Activated T-helper 17 cell treated with anti-CD3 and anti-CD28 coated beads, Interleukin-2, amount 50 U/mL, for 72 hours (primary cell): ENCODE results near the gene RBMXL2. TPM values are rescaled to one million over a fixed set of nuclear protein-coding genes. Genes with fewer than 3 reads are reported as not detected.

Experiments used
- ATAC-seq: fragments of 150-1000 bp; cut with Tn5 transposase; replicated peaks from 2 replicates; pipeline ENCODE4 v1.10.0; 2021; ENCODE audit warnings: mild to moderate bottlenecking, moderate library complexity
- H3K27ac Mint-ChIP-seq: one replicate; pipeline ENCODE4 v1.8.0; 2022; ENCODE audit warnings: mixed read lengths
- H3K27me3 Mint-ChIP-seq: one replicate; pipeline ENCODE4 v1.8.0; 2022; ENCODE audit warnings: mixed read lengths
- H3K36me3 Mint-ChIP-seq: one replicate; pipeline ENCODE4 v1.8.0; 2022; ENCODE audit warnings: low read depth, mild to moderate bottlenecking, mixed read lengths
- H3K4me1 Mint-ChIP-seq: one replicate; pipeline ENCODE4 v1.8.0; 2022; ENCODE audit warnings: mixed read lengths
- H3K4me3 Mint-ChIP-seq: one replicate; pipeline ENCODE4 v1.8.0; 2022; ENCODE audit warnings: mild to moderate bottlenecking, mixed read lengths
- H3K9me3 Mint-ChIP-seq: one replicate; pipeline ENCODE4 v1.8.0; 2022; ENCODE audit warnings: mixed read lengths
- total RNA-seq, 2 donors: library from RNA; stranded (reverse); gene quantifications; one replicate each; pipeline ENCODE4 v1.2.3, GENCODE V29; 2022

Gene RBMXL2
- not detected for total RNA-seq

GRCh38 chr11:7088921-7089320 lies at the start of gene RBMXL2:
Gene RBMXL2 (plus strand): TSS chr11:7088998. CDS start chr11:7089121, 123 bp downstream.
- Mint-ChIP-seq H3K36me3 (no peaks in the 10 kb centered on the region), H3K27ac (no peak within 1 kb of the TSS), H3K27me3 (peaks cover 32% of the 10 kb centered on the region), H3K4me3 (no peak within 1 kb of the TSS), H3K9me3 (no peaks in the 10 kb centered on the region), H3K4me1 (no peaks in the 10 kb centered on the region)
- ATAC-seq: no peak

- no peak overlapping the region for H3K27ac Mint-ChIP-seq
- ATAC-seq: no peak
- no peaks in the 10 kb centered on the region for H3K9me3 Mint-ChIP-seq
- no peaks in the 10 kb centered on the region for H3K4me1 Mint-ChIP-seq
- no peak overlapping the region for H3K4me3 Mint-ChIP-seq
- peaks cover 6% of the 10 kb centered on the region for H3K27me3 Mint-ChIP-seq
- no peaks in the 10 kb centered on the region for H3K36me3 Mint-ChIP-seq
Measured at GRCh38 chr11:7046474-7047175, 42.2 kb upstream of the RBMXL2 start.

GRCh38 chr11:7050191-7050590 lies 38.6 kb upstream of the RBMXL2 start:
- Mint-ChIP-seq H3K27ac (no peak overlapping the region), H3K4me3 (no peak overlapping the region), H3K9me3 (no peaks in the 10 kb centered on the region), H3K36me3 (no peaks in the 10 kb centered on the region), H3K27me3 (peaks cover 6% of the 10 kb centered on the region), H3K4me1 (no peaks in the 10 kb centered on the region)
- ATAC-seq: no peak

GRCh38 chr11:7056828-7057513 lies 31.8 kb upstream of the RBMXL2 start:
- H3K9me3 Mint-ChIP-seq: no peaks in the 10 kb centered on the region
- no peak for ATAC-seq
- no peaks in the 10 kb centered on the region for H3K36me3 Mint-ChIP-seq
- H3K27ac Mint-ChIP-seq: no peak overlapping the region
- H3K27me3 Mint-ChIP-seq: peaks cover 14% of the 10 kb centered on the region
- no peaks in the 10 kb centered on the region for H3K4me1 Mint-ChIP-seq
- no peak overlapping the region for H3K4me3 Mint-ChIP-seq

- Mint-ChIP-seq H3K27me3 (peaks cover 14% of the 10 kb centered on the region), H3K9me3 (no peaks in the 10 kb centered on the region), H3K36me3 (no peaks in the 10 kb centered on the region), H3K27ac (no peak overlapping the region), H3K4me1 (no peaks in the 10 kb centered on the region), H3K4me3 (no peak overlapping the region)
- ATAC-seq: no peak
Measured at GRCh38 chr11:7057641-7058040, 31.2 kb upstream of the RBMXL2 start.

GRCh38 chr11:7060868-7061267 lies 27.9 kb upstream of the RBMXL2 start:
- H3K9me3 Mint-ChIP-seq: no peaks in the 10 kb centered on the region
- H3K36me3 Mint-ChIP-seq: no peaks in the 10 kb centered on the region
- no peaks in the 10 kb centered on the region for H3K4me1 Mint-ChIP-seq
- H3K4me3 Mint-ChIP-seq: no peak overlapping the region
- H3K27me3 Mint-ChIP-seq: peaks cover 14% of the 10 kb centered on the region
- ATAC-seq: no peak
- no peak overlapping the region for H3K27ac Mint-ChIP-seq

GRCh38 chr11:7062534-7062933 lies 26.3 kb upstream of the RBMXL2 start:
- Mint-ChIP-seq H3K27me3 (peaks cover 14% of the 10 kb centered on the region), H3K4me1 (no peaks in the 10 kb centered on the region), H3K36me3 (no peaks in the 10 kb centered on the region), H3K4me3 (no peak overlapping the region), H3K9me3 (no peaks in the 10 kb centered on the region), H3K27ac (no peak overlapping the region)
- no peak for ATAC-seq

GRCh38 chr11:7072401-7073028 lies 16.3 kb upstream of the RBMXL2 start:
- Mint-ChIP-seq H3K36me3 (no peaks in the 10 kb centered on the region), H3K4me3 (no peak overlapping the region), H3K27me3 (peaks cover 8% of the 10 kb centered on the region), H3K4me1 (no peaks in the 10 kb centered on the region), H3K27ac (no peak overlapping the region), H3K9me3 (no peaks in the 10 kb centered on the region)
- no peak for ATAC-seq

- no peak overlapping the region for H3K27ac Mint-ChIP-seq
- ATAC-seq: no peak
- no peaks in the 10 kb centered on the region for H3K4me1 Mint-ChIP-seq
- H3K36me3 Mint-ChIP-seq: no peaks in the 10 kb centered on the region
- H3K27me3 Mint-ChIP-seq: peaks cover 14% of the 10 kb centered on the region
- peaks cover 9% of the 10 kb centered on the region for H3K9me3 Mint-ChIP-seq
- no peak overlapping the region for H3K4me3 Mint-ChIP-seq
Measured at GRCh38 chr11:7077101-7077500, 11.7 kb upstream of the RBMXL2 start.

GRCh38 chr11:7079545-7080135 lies 9.2 kb upstream of the RBMXL2 start:
- Mint-ChIP-seq H3K36me3 (no peaks in the 10 kb centered on the region), H3K27ac (no peak overlapping the region), H3K4me3 (no peak overlapping the region), H3K4me1 (no peaks in the 10 kb centered on the region), H3K9me3 (peaks cover 9% of the 10 kb centered on the region), H3K27me3 (peaks cover 21% of the 10 kb centered on the region)
- no peak for ATAC-seq

- Mint-ChIP-seq H3K4me3 (no peak overlapping the region), H3K4me1 (no peaks in the 10 kb centered on the region)
Measured at GRCh38 chr11:7080900-7081299, 7.9 kb upstream of the RBMXL2 start.

GRCh38 chr11:7081441-7081840 lies 7.4 kb upstream of the RBMXL2 start:
- no peak for ATAC-seq
- Mint-ChIP-seq H3K27ac (no peak overlapping the region), H3K4me1 (no peaks in the 10 kb centered on the region), H3K4me3 (no peak overlapping the region), H3K36me3 (no peaks in the 10 kb centered on the region), H3K9me3 (peaks cover 9% of the 10 kb centered on the region), H3K27me3 (peaks cover 23% of the 10 kb centered on the region)

More at GRCh38 chr11:7080900-7081299, 7.9 kb upstream of the RBMXL2 start:
- peaks cover 9% of the 10 kb centered on the region for H3K9me3 Mint-ChIP-seq
- ATAC-seq: no peak
- H3K27ac Mint-ChIP-seq: no peak overlapping the region
- no peaks in the 10 kb centered on the region for H3K36me3 Mint-ChIP-seq
- H3K27me3 Mint-ChIP-seq: peaks cover 24% of the 10 kb centered on the region

GRCh38 chr11:7089328-7090251 lies 792 bp downstream of the RBMXL2 start:
- H3K27me3 Mint-ChIP-seq: peaks cover 39% of the 10 kb centered on the region
- H3K27ac Mint-ChIP-seq: no peak overlapping the region
- H3K36me3 Mint-ChIP-seq: no peaks in the 10 kb centered on the region
- H3K9me3 Mint-ChIP-seq: no peaks in the 10 kb centered on the region
- ATAC-seq: no peak
- no peaks in the 10 kb centered on the region for H3K4me1 Mint-ChIP-seq
- no peak overlapping the region for H3K4me3 Mint-ChIP-seq
